ENCODE results near the gene HSPE1.
"Not testable (repeated sequence)": the region's sequence is repeated elsewhere in the genome, so short reads cannot be mapped to it uniquely, and the experiment has no call there.

The HSPE1 gene
- 4.7 to 25.5 (median 11.2) reads per million in 17 experiments for total RNA-seq

- peak; percentile 99 to 100 (median 100) for DNase-seq
These were observed at the start of gene HSPE1, which contains the start of gene HSPD1 for GRCh38 chr2:197499594-197500502. Gene HSPE1 (plus strand): TSS chr2:197500379. CDS start chr2:197500437, 58 bp downstream. Gene HSPD1 (minus strand): TSS chr2:197499840. CDS start chr2:197498848, 992 bp downstream.

GRCh38 chr2:197450465-197450864 is 49.7 kb upstream of the HSPE1 start:
- DNase-seq: no peak

- DNase-seq: not testable (repeated sequence)
These were observed 49.2 kb upstream of the HSPE1 start for GRCh38 chr2:197450935-197451358.

GRCh38 chr2:197452754-197453122 is 47.4 kb upstream of the HSPE1 start:
- no peak for DNase-seq

GRCh38 chr2:197453123-197453913 is 46.9 kb upstream of the HSPE1 start, which contains the start of gene COQ10B:
Gene COQ10B (plus strand): TSS chr2:197453552. CDS start chr2:197453561, 9 bp downstream.
- DNase-seq: peak; percentile 99 to 100 (median 99)

- peak in 1 of 4 experiments; percentile 12 for DNase-seq
These were observed 46.2 kb upstream of the HSPE1 start for GRCh38 chr2:197453914-197454398.

GRCh38 chr2:197454923-197455322 is 45.3 kb upstream of the HSPE1 start:
- DNase-seq: no peak

GRCh38 chr2:197455428-197455827 is 44.8 kb upstream of the HSPE1 start:
- DNase-seq: no peak

GRCh38 chr2:197460649-197461048 is 39.5 kb upstream of the HSPE1 start:
- DNase-seq: no peak

GRCh38 chr2:197461057-197461456 is 39.1 kb upstream of the HSPE1 start:
- DNase-seq: no peak

GRCh38 chr2:197464175-197464574 is 36.0 kb upstream of the HSPE1 start:
- no peak for DNase-seq

GRCh38 chr2:197472166-197472565 is 28.0 kb upstream of the HSPE1 start:
- DNase-seq: no peak

GRCh38 chr2:197477797-197478196 is 22.4 kb upstream of the HSPE1 start:
- DNase-seq: no peak

GRCh38 chr2:197480165-197481036 is 19.8 kb upstream of the HSPE1 start:
- DNase-seq: no peak

- DNase-seq: not testable (repeated sequence)
These were observed 15.9 kb upstream of the HSPE1 start for GRCh38 chr2:197484248-197484647.

GRCh38 chr2:197486175-197486574 is 14.0 kb upstream of the HSPE1 start:
- no peak for DNase-seq

- DNase-seq: no peak
These were observed 12.8 kb upstream of the HSPE1 start for GRCh38 chr2:197487385-197487784.

- DNase-seq: no peak
These were observed 4.6 kb upstream of the HSPE1 start for GRCh38 chr2:197495433-197496134.

GRCh38 chr2:197496695-197497094 is 3.5 kb upstream of the HSPE1 start:
- no peak for DNase-seq

- DNase-seq: no peak
These were observed 2.9 kb upstream of the HSPE1 start for GRCh38 chr2:197497326-197497725.

GRCh38 chr2:197498235-197498936 is 1.8 kb upstream of the HSPE1 start:
- DNase-seq: no peak
